Activated CD8-positive, alpha-beta memory T cell treated with anti-CD3 and anti-CD28 coated beads for 4 hours (primary cell): Measurements from ENCODE around the gene ESRP2.

Experiments used
- DNase-seq, 2 donors: peaks; one replicate each; pipeline ENCODE4 v3.0.0-alpha.2; 2020; ENCODE audit warnings: low read depth in 2 of 2

The ESRP2 gene

GRCh38 chr16:68235887-68236136 is at the start of gene ESRP2:
ESRP2 (minus strand) TSS chr16:68236127; CDS start chr16:68236045, 82 bp downstream.
- DNase-seq: no peak

- DNase-seq: no peak
Observed at GRCh38 chr16:68285683-68286082, 49.8 kb upstream of the ESRP2 start.

- DNase-seq: no peak
Observed at GRCh38 chr16:68284847-68285246, 48.9 kb upstream of the ESRP2 start.

DNA sequence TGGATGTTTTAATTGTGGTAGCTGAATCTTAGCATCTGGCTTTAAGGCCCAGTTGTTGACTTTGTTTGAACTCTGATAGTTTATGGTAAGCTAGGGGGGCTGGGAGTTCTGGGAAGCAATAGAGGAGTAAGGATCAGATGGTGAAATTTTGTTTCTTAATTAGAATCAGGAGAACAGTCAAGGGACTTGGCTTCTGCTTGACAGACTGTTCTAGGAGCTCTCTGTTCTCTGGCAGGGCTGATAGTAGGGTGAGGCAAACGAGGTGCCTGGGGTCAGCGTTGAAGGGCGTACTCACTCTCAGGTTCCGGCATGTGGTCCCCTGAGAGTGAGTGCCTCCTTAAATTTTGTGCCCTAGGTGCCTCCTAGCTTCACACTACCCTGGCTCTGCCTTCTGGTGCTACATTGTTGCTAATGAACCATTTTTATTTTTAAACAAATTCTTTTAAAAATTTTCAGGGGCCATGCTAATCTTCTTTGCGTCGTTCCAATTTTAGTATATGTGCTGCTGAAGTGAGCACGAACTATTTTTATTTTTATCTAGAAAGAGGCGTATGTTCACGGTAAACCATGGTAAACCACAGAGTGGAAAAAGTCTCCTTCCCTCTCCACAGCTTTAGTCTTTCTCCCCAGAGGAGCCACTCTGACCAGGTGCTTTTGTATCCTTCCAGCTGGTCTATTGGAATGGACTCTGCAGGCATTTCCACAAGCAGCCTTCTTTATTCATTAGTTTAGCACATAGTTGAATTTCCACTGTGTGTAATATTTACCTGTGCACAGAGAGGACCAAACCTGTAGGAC is 48.1 kb upstream of the ESRP2 start:
- DNase-seq: no peak

DNA sequence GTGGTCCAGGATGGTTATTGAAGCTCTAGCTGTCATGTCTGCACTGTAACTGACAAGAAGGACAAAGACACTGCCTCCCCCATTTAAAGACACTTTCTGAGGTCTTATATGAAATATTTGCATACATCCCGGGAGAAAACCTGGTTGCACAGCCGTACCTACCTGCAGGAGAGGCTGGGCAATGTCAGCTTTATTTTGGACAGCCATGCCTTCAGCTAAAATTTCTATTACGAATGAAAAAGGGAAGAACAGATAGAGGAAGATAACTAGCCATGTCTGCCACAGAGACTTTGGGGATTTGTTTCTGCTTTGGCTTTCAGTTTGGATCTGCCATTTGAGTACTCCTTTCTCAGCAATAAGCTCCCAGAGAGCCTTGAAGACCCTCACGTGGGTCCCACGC is 47.4 kb upstream of the ESRP2 start:
- no peak for DNase-seq

- no peak for DNase-seq
Observed at GRCh38 chr16:68282064-68282452, 46.1 kb upstream of the ESRP2 start.

- no peak for DNase-seq
Observed at GRCh38 chr16:68281368-68282063, 45.6 kb upstream of the ESRP2 start.

DNA sequence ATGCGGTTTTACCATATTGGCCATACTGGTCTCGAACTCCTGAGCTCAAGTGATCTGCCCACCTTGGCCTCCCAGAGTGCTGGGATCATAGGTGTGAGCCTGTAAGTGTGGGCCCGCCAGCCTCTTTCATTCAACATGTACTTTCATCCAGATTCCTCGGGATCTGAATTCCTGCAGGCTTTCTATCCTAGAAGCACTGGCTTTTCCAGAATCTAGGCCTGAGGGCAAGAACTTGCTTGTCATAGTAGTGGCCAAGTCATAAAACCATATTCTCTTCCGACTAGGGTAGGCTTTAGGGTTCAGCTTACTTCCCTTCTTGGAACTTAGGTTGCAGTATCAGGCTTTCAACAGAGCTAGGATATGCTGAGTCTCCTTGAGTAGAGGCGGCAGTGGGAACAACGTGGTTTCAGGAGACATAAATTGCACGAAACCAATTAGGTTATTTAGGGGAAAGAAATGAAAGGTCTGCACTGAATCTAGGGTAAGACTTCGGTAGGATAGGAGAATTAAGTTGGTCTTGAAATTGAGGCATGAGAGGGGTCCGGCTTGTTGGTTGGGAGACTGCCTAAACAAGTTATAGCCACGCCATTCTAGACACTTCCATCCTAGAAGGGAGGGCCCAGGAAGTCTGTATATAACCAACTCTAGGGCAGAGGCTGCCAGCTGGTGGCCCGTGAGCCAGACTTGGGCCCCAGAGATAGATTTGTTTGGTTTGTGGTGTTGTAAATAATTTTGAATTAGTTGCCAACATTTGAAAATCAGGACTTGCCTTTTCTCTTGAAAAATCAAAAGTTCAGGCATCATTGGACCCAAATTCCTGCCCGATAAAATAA is 44.0 kb upstream of the ESRP2 start:
- DNase-seq: no peak

- DNase-seq: no peak
Observed at GRCh38 chr16:68276223-68276622, 40.3 kb upstream of the ESRP2 start.

DNA sequence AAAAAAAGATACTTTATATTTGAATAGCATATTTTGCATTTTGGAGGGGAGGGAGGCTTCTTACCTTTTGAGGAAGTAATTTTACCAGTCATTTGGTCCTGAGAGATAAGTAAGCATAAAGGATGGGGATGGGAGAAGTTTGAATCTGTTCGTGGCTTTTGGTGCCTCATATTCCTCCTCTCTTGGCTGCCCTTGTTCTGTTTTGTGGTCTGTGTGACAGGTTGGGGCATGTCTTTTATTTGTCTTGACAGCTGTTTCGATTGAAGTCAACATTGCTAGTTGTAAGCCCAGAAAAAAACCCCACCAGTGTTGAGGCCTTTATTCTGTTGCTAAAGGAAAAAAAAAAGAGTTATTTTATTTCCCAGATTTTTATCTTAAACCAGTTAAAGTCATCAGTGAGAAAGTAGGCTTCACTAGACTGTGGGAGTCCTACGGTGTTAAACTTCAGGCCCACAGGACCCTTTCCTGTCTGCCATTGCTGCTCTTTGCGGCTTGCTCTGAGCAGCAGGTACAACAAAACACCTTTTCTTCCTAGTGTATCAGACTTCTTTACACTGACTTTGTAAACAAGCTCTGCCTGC is 39.8 kb upstream of the ESRP2 start:
- no peak for DNase-seq

DNA sequence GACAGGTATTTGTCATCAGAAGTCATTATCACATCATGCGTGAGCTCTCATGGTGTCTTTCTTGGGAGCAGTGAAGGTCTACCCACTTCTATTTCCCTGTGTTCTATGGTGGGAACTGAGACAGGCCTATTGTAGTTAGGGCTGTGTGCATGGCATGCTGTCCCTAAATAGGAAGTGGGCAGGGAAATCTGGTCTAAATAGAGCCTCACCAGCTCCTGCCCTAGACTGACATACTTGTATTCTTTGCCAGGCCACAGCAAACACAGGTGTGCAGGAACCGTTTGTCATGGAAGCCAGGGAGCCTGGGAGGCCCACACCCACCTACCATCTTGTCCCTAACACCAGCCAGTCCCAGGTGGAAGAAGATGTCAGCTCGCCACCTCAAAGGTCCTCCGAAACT is 38.5 kb upstream of the ESRP2 start:
- DNase-seq: no peak

GRCh38 chr16:68273896-68274295 is 38.0 kb upstream of the ESRP2 start:
- no peak for DNase-seq

DNA sequence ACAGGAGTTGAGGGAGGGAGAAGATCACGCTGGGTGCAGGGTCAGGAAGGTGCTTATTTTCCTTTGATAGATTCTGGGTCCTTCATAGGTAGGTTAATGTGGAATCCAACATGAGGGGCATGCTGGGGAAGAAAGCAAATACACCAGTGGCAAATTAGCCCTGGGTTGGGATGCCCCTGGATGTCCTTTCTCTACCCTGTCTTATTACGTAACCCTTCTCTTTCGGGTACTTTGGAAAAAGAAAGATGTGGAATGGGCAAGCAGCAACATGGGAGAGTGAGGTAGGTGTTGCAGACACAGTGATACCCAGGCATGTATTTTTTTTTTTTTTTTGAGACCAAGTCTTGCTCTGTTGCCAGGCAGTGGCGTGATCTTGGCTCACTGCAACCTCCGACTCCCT is 37.5 kb upstream of the ESRP2 start:
- no peak for DNase-seq

GRCh38 chr16:68272507-68273209 is 36.7 kb upstream of the ESRP2 start:
- DNase-seq: no peak

- DNase-seq: no peak
Observed at GRCh38 chr16:68270353-68270752, 34.4 kb upstream of the ESRP2 start.

DNA sequence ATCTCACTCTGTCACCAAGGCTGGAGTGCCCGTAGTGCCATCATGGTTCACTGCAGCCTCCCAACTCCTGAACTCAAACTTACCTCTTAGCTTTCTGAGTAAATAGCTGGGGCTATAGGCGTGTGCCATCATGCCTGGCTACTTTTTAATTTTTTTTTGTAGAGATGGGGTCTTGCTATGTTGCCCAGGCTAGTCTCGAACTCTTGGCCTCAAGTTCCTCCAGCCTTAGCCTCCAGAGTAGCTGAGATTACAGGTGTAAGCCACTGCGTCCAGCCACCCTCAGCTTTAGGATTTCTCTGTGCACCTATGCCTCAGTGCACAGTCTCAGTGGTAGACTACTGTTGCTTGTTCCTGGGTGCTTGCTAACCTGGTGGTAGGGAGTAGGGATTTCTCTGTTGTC is 33.9 kb upstream of the ESRP2 start:
- DNase-seq: no peak

DNA sequence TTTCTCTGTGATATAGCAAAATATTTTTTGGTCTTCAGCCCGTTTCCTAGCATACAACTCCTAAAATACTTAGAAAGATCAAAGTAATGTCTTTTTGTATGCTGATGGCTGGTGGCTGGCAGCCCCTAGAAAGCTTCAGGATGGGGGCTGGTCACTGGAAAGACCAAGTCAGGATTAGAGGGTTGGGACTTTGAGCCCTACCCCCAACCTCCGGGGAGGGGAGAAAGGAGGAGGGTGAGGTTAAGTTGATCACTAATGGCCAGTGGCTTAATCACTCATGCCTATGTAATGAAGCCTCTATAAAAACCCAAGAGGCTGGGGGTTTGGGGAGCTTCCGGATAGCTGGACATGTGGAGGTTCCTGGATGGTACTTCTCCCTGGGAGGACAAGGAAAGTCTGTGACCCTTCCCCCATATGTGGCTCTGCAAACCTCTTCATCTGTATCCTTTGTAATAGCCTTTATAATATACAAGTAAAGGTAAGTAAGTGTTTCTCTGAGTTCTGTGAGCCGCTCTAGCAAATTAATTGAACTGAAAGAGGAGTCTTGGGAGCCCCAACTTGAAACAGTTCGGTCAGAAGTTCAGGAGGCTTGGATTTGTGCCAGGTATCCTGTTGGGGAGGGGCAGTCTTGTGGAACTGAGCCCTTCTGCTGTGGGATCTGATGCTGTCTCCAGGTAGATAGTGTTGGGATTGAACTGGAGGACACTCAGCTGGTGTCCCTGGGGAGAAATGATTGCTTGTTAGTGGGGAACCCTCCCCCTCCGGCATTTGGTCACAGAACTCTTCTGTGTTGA is 31.9 kb upstream of the ESRP2 start:
- DNase-seq: no peak

DNA sequence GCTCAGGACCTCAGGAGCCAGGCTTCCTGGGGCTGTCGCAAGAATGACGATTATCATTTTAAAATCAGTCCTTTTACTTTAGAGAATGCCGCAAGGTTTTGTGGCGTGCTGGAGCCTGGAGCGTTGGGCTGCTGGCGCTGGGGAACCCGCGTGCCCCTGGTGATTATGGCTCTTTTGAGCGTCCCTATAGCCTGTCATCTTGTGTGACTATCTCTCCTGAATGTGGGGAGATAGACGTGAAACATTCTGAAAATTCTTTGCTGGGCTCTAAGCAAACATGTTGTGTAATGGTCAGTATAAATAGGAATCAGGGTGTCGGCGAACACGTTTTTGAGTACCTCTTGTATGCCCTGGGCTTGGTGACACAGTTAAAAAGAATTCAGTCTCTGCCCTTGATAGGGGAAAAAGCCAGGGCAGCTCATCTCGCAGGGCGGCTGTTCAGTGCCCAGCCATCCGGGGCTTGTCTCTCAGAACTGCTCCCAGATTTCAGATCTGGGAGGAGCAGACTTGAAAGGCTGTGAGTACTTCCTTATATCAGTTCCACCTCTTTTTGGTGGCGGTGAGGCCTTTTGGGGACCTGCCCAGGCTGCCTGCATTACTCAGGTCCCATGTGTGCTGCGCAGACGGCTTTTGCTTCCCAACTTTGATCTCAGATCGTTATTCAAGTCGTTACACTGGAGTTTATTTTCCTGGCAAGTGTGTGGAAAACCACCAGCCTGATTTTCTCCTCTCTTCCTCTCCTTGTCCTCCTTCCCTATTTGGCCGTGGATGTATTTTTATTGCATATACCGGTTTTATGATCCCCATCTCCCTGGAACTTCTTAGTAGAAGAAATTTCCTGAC is 29.4 kb upstream of the ESRP2 start:
- DNase-seq: no peak

- peak; percentile 69 to 70 for DNase-seq
Observed at GRCh38 chr16:68264128-68265077, 28.5 kb upstream of the ESRP2 start, which contains the start of gene SLC7A6. SLC7A6 (plus strand) TSS chr16:68264526; CDS start chr16:68274727, 10,201 bp downstream.
